NCI-H1048 (cell line): ENCODE measurements around the gene SPAG9.
"Not testable (repeated sequence)": the region's sequence is repeated elsewhere in the genome, so short reads cannot be mapped to it uniquely, and the experiment has no call there.

Experiments used
- DNase-seq: peaks from one replicate; lab custom pipeline; 2025; lab: John Stamatoyannopoulos, UW

The SPAG9 gene

GRCh38 chr17:51132964-51133319 is 12.3 kb upstream of the SPAG9 start:
- no peak for DNase-seq

GRCh38 chr17:51128076-51128475 is 7.4 kb upstream of the SPAG9 start:
- no peak for DNase-seq

GRCh38 chr17:51124640-51125503 is 4.2 kb upstream of the SPAG9 start:
- no peak for DNase-seq

- DNase-seq: not testable (repeated sequence)
Measured at GRCh38 chr17:51122473-51123115, 1.9 kb upstream of the SPAG9 start.

GRCh38 chr17:51121620-51122472 is 1.2 kb upstream of the SPAG9 start:
- no peak for DNase-seq

- no peak for DNase-seq
Measured at GRCh38 chr17:51120357-51120738, 320 bp downstream of the SPAG9 start.

GRCh38 chr17:51119415-51120356 is 982 bp downstream of the SPAG9 start:
- DNase-seq: no peak

- no peak for DNase-seq
Measured at GRCh38 chr17:51118330-51119195, 2.1 kb downstream of the SPAG9 start.

GRCh38 chr17:51115179-51115578 is 5.5 kb downstream of the SPAG9 start:
- no peak for DNase-seq

GRCh38 chr17:51112303-51113222 is 8.1 kb downstream of the SPAG9 start:
- not testable (repeated sequence) for DNase-seq

- DNase-seq: no peak
Measured at GRCh38 chr17:51107778-51108177, 12.9 kb downstream of the SPAG9 start.

GRCh38 chr17:51103451-51103850 is 17.2 kb downstream of the SPAG9 start:
- no peak for DNase-seq

- no peak for DNase-seq
Measured at GRCh38 chr17:51103050-51103449, 17.6 kb downstream of the SPAG9 start.

GRCh38 chr17:51097708-51098446 is 22.8 kb downstream of the SPAG9 start:
- DNase-seq: no peak

- DNase-seq: no peak
Measured at GRCh38 chr17:51091635-51092034, 29.0 kb downstream of the SPAG9 start.

GRCh38 chr17:51088868-51089267 is 31.8 kb downstream of the SPAG9 start:
- DNase-seq: not testable (repeated sequence)

- DNase-seq: no peak
Measured at GRCh38 chr17:51088287-51088686, 32.4 kb downstream of the SPAG9 start.

- DNase-seq: no peak
Measured at GRCh38 chr17:51087072-51087757, 33.5 kb downstream of the SPAG9 start.
